Medulla oblongata (tissue), 1 donor: Measurements from ENCODE around the gene WDR44.
"Not testable (repeated sequence)": the region's sequence is repeated elsewhere in the genome, so short reads cannot be mapped to it uniquely, and the experiment has no call there.

Experiments used
- DNase-seq: peaks from one replicate; pipeline ENCODE4 v3.0.0-alpha.2; 2015; ENCODE audit errors: extremely low spot score

The WDR44 gene

DNA sequence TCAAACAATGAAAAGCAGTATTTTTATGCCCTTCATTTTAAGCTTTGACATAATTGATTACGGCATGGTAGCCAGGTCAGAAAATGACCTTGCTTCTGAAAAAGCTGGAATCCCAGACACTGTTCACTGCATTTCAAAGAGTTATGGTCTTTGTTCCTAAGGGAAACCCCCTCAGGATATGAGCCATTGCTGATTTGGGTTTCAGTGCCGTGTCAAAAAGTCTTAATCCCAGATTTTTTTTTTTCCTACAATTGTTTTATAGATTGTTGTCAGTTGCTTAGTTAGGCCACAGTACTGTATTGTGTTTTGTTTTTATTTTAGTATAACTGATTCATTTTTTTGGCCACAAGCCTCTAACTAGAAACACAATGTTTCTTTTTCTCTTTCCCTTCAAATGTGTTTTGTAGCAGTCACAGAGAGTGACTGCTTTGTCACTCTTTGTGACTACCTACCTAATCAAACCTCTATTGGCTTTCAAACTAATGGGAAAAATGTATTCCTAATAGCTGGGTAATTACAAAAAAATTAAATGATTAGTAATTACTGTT lies 10.3 kb downstream of the WDR44 start:
- DNase-seq: no peak

DNA sequence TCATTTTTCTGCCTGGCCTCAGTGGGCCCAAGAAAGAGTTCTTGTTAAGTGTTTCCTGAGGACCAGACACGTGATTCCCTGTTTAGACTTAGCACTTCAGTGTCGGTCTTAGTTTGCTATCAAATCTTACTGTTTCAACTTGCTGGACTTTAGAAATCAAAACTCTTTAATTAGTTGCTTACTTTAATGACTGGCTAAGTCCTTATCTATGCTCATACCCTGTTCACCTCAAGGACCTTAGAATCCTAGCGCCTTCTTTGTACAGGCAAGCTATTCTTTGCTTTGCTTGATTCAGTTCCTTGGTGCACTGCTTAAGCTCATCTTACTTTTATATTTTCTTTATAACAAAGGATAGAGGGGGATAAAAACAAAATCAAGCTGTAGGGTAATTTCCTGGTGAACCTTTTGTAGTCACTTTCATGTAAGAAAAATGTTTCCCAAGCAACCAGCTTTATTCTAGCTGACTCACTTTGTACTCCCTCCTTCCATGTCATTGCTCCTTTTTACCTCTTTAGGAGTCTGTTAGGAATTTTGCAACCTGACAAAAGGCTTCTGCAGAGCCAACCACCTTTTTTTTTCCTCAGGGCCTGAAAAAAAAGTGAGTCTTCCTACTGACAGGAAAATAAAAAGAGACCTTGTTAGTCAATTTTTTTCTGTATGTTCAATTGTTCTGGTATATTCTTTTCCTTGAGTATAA lies 14.7 kb downstream of the WDR44 start:
- DNase-seq: no peak

DNA sequence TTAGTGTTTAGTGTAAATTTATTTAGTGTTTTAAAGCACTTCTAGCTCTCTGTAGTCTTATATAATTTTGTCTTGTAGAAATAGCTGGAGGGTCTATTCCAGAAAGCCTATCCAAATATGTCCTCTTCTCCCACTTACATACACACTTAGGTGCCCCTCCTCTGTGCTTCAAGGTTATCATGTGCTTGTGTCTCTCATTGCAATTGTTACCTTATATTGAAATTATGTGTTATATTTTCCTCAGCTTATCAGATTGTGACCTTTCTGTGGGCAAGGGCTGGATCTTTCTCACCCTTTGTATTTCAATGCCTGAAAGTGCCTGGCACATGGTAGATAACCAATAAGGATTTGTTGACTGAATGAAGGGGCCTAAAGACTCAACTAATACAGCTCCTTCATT lies 18.4 kb downstream of the WDR44 start:
- no peak for DNase-seq

DNA sequence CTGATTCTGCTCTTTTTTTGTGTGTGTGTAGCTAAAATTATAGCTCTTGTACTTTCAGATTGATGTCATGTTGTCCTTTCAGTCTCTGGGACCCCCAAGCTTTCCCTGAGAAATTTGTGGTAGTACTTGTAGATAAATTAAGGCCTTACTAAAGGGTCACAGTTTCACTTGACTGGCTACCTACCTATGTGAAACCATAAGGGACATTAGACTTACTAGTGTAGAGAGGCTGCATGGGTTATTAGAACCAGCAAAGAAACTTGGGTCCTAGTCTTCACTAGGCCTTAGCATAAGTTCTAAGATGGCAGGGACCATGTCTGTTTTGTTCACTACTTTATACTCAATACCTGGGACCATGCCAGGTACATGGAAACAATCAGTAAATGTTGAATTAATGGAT lies 21.4 kb downstream of the WDR44 start:
- no peak for DNase-seq

DNA sequence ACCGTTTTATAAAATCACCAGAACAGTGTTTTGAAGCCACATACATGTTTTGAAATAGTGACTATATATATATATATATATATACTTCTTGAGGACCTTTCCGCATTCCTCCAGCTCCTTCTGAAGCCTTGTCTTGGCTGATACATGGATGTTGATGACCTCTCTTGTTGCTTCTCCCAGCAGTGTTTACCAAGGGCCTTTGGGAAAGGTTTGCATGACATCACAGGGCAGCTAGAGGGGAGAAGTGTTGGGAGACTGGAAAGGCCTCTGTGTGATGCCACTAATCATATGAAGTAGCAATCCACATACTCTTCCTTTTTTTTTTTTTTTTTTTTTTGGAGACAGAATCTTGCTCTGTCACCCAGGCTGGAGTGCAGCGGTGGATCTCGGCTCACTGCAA lies 22.5 kb downstream of the WDR44 start:
- no peak for DNase-seq

DNA sequence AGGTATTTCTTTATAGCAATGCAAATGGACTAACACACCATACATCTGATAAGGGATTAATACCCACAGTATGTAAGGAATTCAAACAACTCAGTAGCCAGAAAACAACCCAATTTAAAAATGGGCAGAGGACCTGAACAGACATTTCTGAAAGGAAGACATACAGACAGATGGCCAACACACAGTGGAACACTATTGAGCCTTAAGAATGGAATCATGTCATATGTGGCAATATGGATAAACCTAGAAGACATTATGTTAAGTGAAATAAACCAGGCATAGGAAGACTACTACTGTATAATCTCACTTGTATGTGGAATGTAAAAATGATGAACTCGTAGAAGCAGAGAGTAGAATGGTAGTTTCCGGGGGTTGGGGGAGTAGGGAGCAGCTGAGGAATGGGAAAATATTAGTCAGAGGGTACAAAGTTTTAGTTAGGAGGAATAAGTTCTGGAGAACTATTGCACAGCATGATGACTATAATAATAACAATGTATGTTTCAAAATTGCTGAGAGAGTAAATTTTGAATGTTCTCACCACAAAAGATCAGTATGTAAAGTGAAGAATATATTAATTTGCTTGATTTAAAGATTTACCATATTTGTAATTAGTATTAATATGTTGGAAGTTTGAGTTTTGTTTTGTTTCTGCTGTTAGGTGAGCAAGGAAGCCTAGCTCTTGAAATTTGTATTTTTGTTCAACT lies 25.2 kb downstream of the WDR44 start:
- no peak for DNase-seq

DNA sequence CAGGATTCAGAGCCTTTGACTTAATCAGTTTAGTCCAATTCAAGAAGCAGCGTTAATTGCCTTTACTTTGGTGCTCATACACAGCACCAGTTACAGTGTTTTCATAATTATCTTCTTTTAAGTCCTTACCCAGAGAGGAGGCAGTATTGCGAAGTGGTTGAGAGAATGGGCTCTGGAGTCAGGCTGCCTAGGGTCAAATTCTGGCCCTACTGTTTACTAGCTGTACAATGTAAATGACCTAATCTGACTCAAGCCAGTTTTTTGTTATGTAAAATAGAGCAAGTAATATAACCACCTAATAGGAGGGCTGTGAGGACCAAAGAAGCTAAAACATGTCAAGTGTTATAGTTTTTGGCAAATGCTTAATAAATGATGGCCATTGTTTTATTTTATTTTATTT lies 27.6 kb downstream of the WDR44 start:
- no peak for DNase-seq

DNA sequence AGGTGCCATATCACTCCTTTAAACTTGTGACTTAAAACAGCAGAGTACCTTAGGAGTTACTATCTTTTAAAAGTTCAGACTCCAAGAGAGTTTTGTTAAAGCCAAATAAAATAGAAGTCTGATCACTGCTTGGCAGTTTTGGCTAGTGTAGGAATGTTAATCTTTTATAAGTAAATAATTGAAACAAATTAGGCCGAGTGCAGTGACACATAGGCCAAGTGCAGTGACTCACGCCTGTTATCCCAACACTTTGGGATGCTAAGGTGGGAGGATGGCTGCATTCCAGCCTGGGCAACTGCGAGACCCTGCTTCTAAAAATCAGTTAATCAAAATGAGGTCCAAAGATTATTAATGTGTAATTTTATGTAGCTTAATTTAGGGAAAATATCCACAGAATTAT lies 37.2 kb downstream of the WDR44 start:
- no peak for DNase-seq

DNA sequence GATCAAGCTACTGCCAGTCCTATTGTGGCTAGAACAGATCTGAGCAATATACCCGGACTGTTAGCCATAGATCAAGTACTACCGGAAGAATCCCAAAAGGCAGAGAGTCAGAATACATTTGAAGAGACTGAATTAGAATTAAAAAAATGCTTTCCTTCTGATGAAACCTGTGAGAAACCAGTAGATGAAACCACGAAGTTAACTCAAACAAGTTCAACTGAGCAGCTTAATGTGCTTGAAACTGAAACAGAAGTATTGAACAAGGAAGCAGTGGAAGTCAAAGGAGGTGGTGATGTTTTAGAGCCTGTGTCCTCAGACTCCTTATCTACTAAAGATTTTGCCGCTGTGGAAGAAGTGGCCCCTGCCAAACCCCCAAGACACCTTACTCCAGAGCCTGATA lies 46.8 kb downstream of the WDR44 start:
- no peak for DNase-seq

DNA sequence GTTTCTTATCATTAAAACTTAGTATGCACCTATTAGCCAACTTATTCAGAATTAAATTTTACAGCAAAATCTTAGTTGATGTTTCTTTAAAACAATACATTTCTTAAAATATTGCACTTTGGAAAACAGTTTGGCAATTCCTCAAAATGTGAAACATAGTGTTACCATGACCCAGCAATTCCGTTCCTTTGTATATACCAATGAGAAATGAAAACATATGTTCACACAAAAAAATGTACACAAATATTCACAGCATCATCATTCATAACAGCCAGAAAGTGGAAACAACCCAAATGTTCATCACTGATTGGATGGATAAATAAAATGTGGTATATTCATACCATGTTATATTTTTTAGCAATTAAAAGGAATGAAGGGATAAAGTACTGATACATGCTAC lies 50.2 kb downstream of the WDR44 start:
- no peak for DNase-seq

DNA sequence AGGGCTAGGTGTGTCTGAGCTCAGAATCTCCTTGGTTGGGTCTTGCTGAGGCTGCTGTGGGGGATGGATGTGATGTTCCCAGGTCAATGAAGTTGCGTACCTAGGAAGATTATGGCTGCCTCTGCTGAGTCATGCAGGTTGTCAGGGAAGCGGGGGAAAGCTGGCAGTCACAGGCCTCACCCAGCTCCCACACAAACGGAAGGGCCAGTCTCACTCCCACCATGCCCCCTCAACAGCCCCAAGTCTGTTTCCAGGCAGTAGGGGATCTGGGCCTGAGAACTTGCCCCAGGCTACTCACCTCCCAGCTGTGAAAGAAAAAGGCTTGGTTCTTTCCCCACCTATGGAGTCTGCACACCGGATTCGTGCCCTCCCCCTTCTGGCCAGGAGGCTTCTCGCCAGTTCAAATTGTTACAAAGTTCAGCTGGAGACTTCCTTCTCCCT lies 72.9 kb downstream of the WDR44 start:
- no peak for DNase-seq

DNA sequence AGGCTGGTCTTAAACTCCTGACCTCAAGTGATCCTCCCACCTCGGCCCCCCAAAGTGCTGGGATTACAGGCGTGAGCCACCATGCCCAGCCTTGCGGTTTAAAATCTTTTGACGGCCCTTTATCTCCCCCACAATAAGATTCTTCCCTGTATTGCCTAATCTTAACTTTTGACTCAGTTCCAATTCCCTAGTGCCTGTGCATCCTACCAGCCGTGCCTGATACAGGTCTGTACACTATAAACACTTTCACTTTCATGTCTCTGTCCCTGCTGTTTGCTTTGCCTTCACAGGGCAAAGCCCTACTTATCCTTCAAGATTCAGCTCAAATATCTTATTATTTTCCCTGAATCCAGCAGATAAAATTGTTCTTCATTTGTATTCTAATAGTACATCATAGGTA lies 74.6 kb downstream of the WDR44 start:
- peak; percentile 8 for DNase-seq

DNA sequence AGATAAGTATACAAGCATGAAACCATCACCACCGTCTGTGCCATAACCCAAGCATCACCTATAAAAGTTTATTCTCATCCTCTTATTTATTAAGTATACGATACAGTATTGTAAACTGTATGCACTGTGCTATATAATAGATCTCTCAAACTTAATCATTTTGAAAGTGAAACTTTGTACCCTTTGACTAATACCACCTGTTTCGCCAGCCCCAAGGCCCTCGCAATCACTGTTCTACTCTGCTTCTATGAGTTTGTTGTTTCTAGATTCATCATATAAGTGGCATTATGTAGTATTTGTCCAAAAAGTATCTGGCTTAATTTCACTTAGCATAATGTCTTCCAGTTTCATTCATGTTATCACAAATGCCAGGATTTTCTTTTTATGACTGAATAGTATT lies 77.7 kb downstream of the WDR44 start:
- no peak for DNase-seq

DNA sequence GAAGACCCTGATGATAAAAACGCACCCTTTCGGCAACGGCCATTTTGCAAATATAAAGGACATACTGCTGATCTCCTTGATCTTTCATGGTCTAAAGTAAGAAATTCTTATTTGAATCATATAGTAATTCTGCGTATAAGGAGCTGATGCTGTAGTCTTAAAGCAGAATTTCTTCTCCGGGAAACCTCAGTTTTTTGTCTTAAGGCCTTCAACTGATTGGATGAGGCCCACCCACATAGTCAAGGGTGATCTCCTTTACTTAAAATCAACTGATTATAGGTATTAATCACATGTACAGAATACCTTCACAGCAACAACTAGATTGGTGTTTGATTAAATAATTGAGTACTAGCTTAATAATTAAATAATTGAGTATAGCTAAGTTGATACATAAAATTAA lies 86.9 kb downstream of the WDR44 start:
- no peak for DNase-seq

DNA sequence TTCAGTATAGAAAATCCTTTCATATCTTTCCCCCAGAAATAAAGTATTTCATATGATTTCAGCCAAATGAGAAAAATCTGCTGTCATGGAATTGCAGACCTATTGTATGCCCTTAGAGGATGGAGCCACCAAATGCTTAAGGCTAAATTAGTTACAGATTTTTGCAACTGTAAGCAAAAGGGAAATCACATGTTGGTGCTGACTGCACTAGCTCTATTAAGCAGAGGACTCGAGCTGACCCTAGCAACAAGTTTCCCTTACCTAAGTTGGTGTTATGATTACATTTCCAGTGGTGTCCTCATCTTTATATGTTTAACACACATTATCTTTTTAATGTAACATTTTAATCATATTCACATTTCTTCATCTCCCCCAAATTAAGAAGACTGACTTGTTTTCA lies 91.4 kb downstream of the WDR44 start:
- peak; percentile 2 for DNase-seq

DNA sequence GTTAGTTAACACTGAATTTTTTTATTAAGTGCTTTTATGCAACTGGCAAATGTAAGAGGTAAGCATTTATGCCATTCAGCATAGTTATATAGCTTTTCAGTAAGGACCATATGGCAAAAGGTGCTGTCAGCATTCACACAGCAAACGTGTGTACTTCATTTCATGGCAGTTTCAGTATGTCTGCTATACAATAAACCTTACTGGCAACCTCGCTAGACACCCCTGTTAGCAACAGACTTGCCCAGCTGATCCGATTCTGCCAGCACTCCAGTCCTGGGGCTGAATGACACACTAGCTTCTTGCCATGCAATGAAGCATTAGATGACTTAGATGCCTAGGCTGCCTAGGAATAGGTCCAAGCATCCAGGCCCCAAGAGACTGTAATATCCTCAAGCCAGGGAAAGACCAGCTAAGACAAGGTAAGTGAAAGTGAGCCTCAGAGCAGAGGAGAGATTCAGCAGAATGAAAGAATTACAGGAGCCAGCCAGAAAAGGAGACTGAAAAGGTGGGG lies 102.4 kb downstream of the WDR44 start:
- DNase-seq: no peak

DNA sequence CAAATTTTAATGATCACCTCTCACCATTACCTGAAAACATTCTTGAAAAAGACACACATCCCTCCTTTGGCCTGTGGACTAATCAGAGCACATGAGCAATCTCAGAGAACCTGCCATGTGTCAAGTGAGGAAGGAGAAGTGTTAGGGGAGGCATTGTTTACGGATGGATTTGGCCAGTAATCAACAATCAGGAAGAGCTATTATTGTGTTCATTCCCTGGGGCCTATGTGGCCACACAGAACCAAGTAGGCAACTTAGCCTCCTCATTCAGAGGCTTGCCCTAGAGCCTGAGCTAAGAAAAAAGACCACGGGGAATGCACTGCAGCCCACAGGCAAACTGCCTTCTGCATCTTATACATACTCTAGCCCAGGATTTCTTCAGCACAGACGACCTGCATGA lies 109.1 kb downstream of the WDR44 start:
- DNase-seq: no peak

DNA sequence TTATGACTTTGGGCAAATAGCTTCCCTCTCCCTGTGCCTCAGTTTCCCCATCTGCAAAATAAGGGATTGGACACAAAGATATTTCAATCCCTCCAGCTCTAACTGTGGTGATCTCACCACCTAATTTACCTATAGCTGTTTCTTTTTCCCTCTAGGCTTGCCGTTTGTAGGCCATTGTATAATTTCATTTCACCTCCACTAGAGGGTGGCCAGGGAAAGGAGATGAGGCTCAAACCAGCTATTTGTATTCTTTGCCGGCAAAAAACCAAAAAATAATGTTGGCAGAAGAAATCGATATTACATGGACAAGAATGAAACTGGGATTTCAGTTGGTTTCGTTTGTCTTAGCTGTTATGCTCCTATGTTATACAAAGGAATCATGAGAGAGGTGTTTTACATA lies 113.6 kb downstream of the WDR44 start:
- peak; percentile 58 for DNase-seq

DNA sequence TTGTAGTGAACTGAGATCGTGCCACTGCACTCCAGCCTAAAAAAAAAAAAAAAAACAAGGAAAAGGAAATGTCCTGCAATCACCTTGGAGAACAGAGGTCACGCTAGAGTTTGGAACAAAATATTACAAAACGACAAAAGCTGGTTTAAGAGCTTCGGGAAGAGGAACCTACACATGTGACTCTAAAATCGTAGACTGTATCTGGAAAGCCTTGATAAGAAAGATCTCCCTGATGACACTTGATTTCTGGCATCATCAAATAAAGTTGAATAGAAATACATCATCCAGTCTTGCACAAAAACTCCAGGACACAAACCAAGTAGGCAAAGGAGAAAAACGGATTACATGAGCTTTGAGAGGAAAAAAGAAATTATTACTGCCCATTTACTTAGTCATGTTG lies 118.6 kb downstream of the WDR44 start:
- DNase-seq: no peak

DNA sequence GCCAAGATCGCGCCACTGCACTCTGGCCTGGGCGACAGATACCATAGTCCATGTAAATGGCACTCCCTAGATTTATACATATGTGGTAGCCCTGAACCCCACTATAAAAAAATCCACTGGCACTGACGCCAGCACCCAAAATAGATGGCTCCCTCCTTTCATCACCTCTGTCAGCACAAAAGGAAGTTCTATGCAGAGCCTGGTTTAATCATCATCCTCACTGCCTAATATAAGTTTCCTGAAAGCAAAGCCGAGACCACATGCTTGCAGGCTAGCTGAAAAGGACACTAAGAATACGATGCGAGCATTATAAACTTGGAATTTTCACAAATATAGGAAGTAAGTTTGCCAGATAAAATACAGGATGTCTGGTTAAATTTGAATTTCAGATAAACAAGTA lies 122.2 kb downstream of the WDR44 start:
- DNase-seq: no peak

DNA sequence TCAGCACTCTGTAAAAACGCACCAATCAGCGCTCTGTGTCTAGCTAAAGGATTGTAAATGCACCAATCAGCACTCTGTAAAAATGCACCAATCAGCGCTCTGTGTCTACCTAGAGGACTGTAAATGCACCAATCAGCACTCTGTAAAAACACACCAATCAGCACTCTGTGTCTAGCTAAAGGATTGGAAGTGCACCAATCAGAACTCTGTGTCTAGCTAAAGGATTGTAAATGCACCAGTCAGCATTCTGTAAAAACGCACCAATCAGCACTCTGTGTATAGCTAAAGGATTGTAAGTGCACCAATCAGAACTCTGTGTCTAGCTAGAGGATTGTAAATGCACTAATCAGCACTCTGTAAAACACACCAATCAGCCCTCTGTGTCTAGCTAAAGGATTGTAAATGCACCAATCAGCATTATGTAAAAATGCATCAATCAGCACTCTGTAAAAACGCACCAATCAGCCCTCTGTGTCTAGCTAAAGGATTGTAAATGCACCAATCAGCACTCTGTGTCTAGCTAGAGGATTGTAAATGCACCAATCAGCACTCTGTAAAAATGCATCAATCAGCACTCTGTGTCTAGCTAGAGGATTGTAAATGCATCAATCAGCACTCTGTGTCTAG lies 124.9 kb downstream of the WDR44 start:
- DNase-seq: not testable (repeated sequence)

DNA sequence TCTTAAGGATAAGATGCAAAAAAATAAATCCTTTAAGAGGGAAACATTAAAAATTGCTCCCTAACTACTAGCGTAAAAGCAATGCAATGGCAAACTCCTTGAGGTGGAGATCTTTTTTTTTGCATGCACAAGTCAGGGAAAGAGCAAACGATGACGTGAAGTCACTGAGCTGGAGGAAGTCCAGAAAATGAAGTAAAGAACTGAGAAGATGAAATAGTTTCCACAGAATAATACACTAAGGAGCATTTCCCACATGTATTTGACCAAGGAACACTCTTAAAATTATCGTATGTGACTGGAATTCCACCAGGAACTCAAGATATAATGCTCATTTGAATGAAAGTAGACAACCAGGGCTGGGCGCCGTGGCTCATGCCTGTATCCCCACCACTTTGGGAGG lies 128.7 kb downstream of the WDR44 start:
- DNase-seq: no peak

DNA sequence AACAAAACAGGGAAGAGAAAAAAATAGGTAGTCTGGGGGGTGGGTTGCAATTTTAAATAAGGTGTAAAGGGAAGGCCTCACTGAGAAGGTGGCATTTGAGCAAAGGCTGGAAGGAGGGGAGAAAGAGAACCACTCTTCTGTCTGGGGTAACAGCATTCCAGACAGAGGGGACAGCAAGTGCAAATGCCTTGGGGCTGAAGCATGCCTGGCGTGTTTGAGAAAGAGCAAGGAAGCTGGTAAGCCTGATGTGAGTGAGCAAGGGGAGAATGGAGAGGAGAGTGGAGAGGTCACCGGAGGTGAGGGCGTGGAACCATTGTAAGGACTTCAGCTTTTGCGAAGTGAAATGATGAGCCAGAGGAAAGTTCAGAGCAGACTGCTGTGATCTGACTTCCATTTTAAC lies 130.0 kb downstream of the WDR44 start:
- DNase-seq: no peak
